ENCODE data around the gene KLHL41. TPM values are rescaled to one million over a fixed set of nuclear protein-coding genes. Genes with fewer than 3 reads are reported as not detected.
A peak's percentile ranks its signal among the peaks of the same experiment; 100 is the strongest.

Gene KLHL41
- polyA plus RNA-seq, 1 donor from 2014 or later = 2.3 TPM

- Histone ChIP-seq H3K79me2 (replicated peaks; ENCODE audit: insufficient read depth, low read length) (peaks cover 33% of the 10 kb centered on the region), H3K27me3 (ENCODE audit: insufficient read depth, low read depth, low read length) (no peaks in the 10 kb centered on the region), H3K4me3 (ENCODE audit: low read length) (peak overlapping the region; percentile 93), H3K4me2 (ENCODE audit: low read length) (peak overlapping the region; percentile 91), H3K27ac (ENCODE audit: low read length) (peak overlapping the region; percentile 73), H3K36me3 (ENCODE audit: insufficient read depth, low read length) (no peaks in the 10 kb centered on the region), H3K9me2 (ENCODE audit: insufficient read depth, low read length) (no peaks in the 10 kb centered on the region), H4K20me1 (ENCODE audit: insufficient read depth) (no peaks in the 10 kb centered on the region), H2AFZ (ENCODE audit: low read depth, low read length) (peak overlapping the region; percentile 86), H3K9me3 (ENCODE audit: low read length) (no peaks in the 10 kb centered on the region), H3K9ac (ENCODE audit: low read length) (peak overlapping the region; percentile 76), H3F3A (ENCODE audit: insufficient read depth, low read length, poor library complexity, severe bottlenecking) (no peaks in the 10 kb centered on the region)
- TF ChIP-seq RAD21 (conservative IDR thresholded peaks at IDR 0.05) (no peak), REST (IDR thresholded peaks at IDR 0.05; ENCODE audit: borderline replicate concordance) (no peak), MXI1 (conservative IDR thresholded peaks at IDR 0.05; ENCODE audit: poor library complexity, severe bottlenecking) (no peak), EZH2 (IDR thresholded peaks at IDR 0.05; ENCODE audit: borderline replicate concordance, insufficient read depth, low read length, poor library complexity, severe bottlenecking) (no peak), POLR2AphosphoS5 (IDR thresholded peaks at IDR 0.05) (no peak), EP300 (conservative IDR thresholded peaks at IDR 0.05; ENCODE audit: poor library complexity, severe bottlenecking) (no peak), TAF1 (IDR thresholded peaks at IDR 0.05; ENCODE audit: low read depth) (no peak), SMC3 (conservative IDR thresholded peaks at IDR 0.05; ENCODE audit: poor library complexity) (no peak), CTCF (IDR thresholded peaks at IDR 0.05; ENCODE audit: poor library complexity, severe bottlenecking) (no peak)
These were observed 63.3 kb downstream of the KLHL41 start for GRCh38 chr2:169572821-169573159.

- peak; percentile 67 for TF ChIP-seq TAF1 (IDR thresholded peaks at IDR 0.05; ENCODE audit: low read depth)
- peak; percentile 91 for TF ChIP-seq MXI1 (conservative IDR thresholded peaks at IDR 0.05; ENCODE audit: poor library complexity, severe bottlenecking)
- no peak for TF ChIP-seq CTCF (IDR thresholded peaks at IDR 0.05; ENCODE audit: poor library complexity, severe bottlenecking)
- peak; percentile 42 for TF ChIP-seq SMC3 (conservative IDR thresholded peaks at IDR 0.05; ENCODE audit: poor library complexity)
- TF ChIP-seq POLR2AphosphoS5 (IDR thresholded peaks at IDR 0.05) = peak; percentile 64
- peak; percentile 21 for TF ChIP-seq RAD21 (conservative IDR thresholded peaks at IDR 0.05)
- Histone ChIP-seq H3K9ac (ENCODE audit: low read length) (peak within 1 kb of the TSS; percentile 76), H3K9me3 (ENCODE audit: low read length) (no peaks in the 10 kb centered on the region), H3K4me3 (ENCODE audit: low read length) (peak within 1 kb of the TSS; percentile 93), H3K27ac (ENCODE audit: low read length) (peak within 1 kb of the TSS; percentile 73), H3F3A (ENCODE audit: insufficient read depth, low read length, poor library complexity, severe bottlenecking) (no peaks in the 10 kb centered on the region), H3K4me2 (ENCODE audit: low read length) (peak within 1 kb of the TSS; percentile 91), H2AFZ (ENCODE audit: low read depth, low read length) (peak within 1 kb of the TSS; percentile 86), H3K79me2 (replicated peaks; ENCODE audit: insufficient read depth, low read length) (peaks cover 33% of the 10 kb centered on the region), H3K9me2 (ENCODE audit: insufficient read depth, low read length) (no peaks in the 10 kb centered on the region), H3K27me3 (ENCODE audit: insufficient read depth, low read depth, low read length) (no peaks in the 10 kb centered on the region), H4K20me1 (ENCODE audit: insufficient read depth) (no peaks in the 10 kb centered on the region), H3K36me3 (ENCODE audit: insufficient read depth, low read length) (no peaks in the 10 kb centered on the region)
These were observed 63.9 kb downstream of the KLHL41 start, which contains the start of gene FASTKD1 for GRCh38 chr2:169573160-169573973. FASTKD1 (minus strand) TSS chr2:169573865; CDS start chr2:169572029, 1,836 bp downstream.
